ENCODE measurements around the gene C5orf58.

The C5orf58 gene

GRCh38 chr5:170232786-170233185 lies at the start of gene C5orf58:
TSS of gene C5orf58 (plus strand) at chr5:170232985. CDS start at chr5:170234977, 1,992 bp downstream.
- DNase-seq (ENCODE audit: low read depth in 3 of 3): no peak

- DNase-seq (ENCODE audit: low read depth in 3 of 3): peak in 1 of 3 experiments; percentile 10
These were observed 48.7 kb upstream of the C5orf58 start for GRCh38 chr5:170183816-170184687.

GRCh38 chr5:170184737-170185136 lies 48.0 kb upstream of the C5orf58 start:
- no peak for DNase-seq (ENCODE audit: low read depth in 3 of 3)

- DNase-seq (ENCODE audit: low read depth in 3 of 3): no peak
These were observed 46.6 kb upstream of the C5orf58 start for GRCh38 chr5:170186156-170186555.

- no peak for DNase-seq (ENCODE audit: low read depth in 3 of 3)
These were observed 45.9 kb upstream of the C5orf58 start for GRCh38 chr5:170186856-170187255.

- no peak for DNase-seq (ENCODE audit: low read depth in 3 of 3)
These were observed 42.2 kb upstream of the C5orf58 start for GRCh38 chr5:170190436-170191134.

- DNase-seq (ENCODE audit: low read depth in 3 of 3): no peak
These were observed 40.0 kb upstream of the C5orf58 start for GRCh38 chr5:170192829-170193228.

- no peak for DNase-seq (ENCODE audit: low read depth in 3 of 3)
These were observed 36.8 kb upstream of the C5orf58 start for GRCh38 chr5:170195961-170196360.

- DNase-seq (ENCODE audit: low read depth in 3 of 3): no peak
These were observed 31.9 kb upstream of the C5orf58 start for GRCh38 chr5:170200876-170201275.

GRCh38 chr5:170201311-170201710 lies 31.5 kb upstream of the C5orf58 start:
- DNase-seq (ENCODE audit: low read depth in 3 of 3): no peak

- no peak for DNase-seq (ENCODE audit: low read depth in 3 of 3)
These were observed 30.7 kb upstream of the C5orf58 start for GRCh38 chr5:170202117-170202516.

GRCh38 chr5:170204202-170204601 lies 28.6 kb upstream of the C5orf58 start:
- DNase-seq (ENCODE audit: low read depth in 3 of 3): no peak

- no peak for DNase-seq (ENCODE audit: low read depth in 3 of 3)
These were observed 26.6 kb upstream of the C5orf58 start for GRCh38 chr5:170206216-170206615.

GRCh38 chr5:170206958-170207357 lies 25.8 kb upstream of the C5orf58 start:
- no peak for DNase-seq (ENCODE audit: low read depth in 3 of 3)

GRCh38 chr5:170211575-170212334 lies 21.0 kb upstream of the C5orf58 start:
- DNase-seq (ENCODE audit: low read depth in 3 of 3): no peak

GRCh38 chr5:170216257-170216864 lies 16.4 kb upstream of the C5orf58 start:
- DNase-seq (ENCODE audit: low read depth in 3 of 3): no peak

GRCh38 chr5:170217831-170218230 lies 15.0 kb upstream of the C5orf58 start:
- DNase-seq (ENCODE audit: low read depth in 3 of 3): no peak

GRCh38 chr5:170218726-170219125 lies 14.1 kb upstream of the C5orf58 start:
- no peak for DNase-seq (ENCODE audit: low read depth in 3 of 3)

GRCh38 chr5:170219615-170220014 lies 13.2 kb upstream of the C5orf58 start:
- no peak for DNase-seq (ENCODE audit: low read depth in 3 of 3)

GRCh38 chr5:170220191-170220590 lies 12.6 kb upstream of the C5orf58 start:
- DNase-seq (ENCODE audit: low read depth in 3 of 3): no peak

- no peak for DNase-seq (ENCODE audit: low read depth in 3 of 3)
These were observed 11.5 kb upstream of the C5orf58 start for GRCh38 chr5:170221327-170221741.

- no peak for DNase-seq (ENCODE audit: low read depth in 3 of 3)
These were observed 9.4 kb upstream of the C5orf58 start for GRCh38 chr5:170223360-170223759.
